Forelimb muscle (tissue), 1 donor: ENCODE measurements around the gene AMER3. TPM values are rescaled to one million over a fixed set of nuclear protein-coding genes. Genes with fewer than 3 reads are reported as not detected.

ENCODE experiments used
- polyA plus RNA-seq: library from polyadenylated mRNA; unstranded; fragments of 120-200 nt; gene quantifications from one replicate; pipeline ENCODE4 v1.2.1, GENCODE V29; 2013; ENCODE audit not compliant: insufficient read length

The AMER3 gene
- polyA plus RNA-seq, 1 donor: not detected

Other genes starting within 250 kb of the AMER3 start
- 0.04 TPM for gene POTEI, start 246.2 kb upstream of the AMER3 start, polyA plus RNA-seq
- not detected for gene CFC1B, start 234.3 kb upstream of the AMER3 start, polyA plus RNA-seq
- gene CFC1, start 156.0 kb upstream of the AMER3 start, polyA plus RNA-seq: not detected
- 0.06 TPM for gene POTEJ, start 144.1 kb upstream of the AMER3 start, polyA plus RNA-seq
- gene GPR148, start 26.5 kb upstream of the AMER3 start, polyA plus RNA-seq: not detected
- 11.3 TPM for gene ARHGEF4, start 81.4 kb downstream of the AMER3 start, polyA plus RNA-seq